H1 (cell line): ENCODE measurements around the gene HACD1. TPM values are rescaled to one million over a fixed set of nuclear protein-coding genes. Genes with fewer than 3 reads are reported as not detected.
"Not testable (repeated sequence)": the region's sequence is repeated elsewhere in the genome, so short reads cannot be mapped to it uniquely, and the experiment has no call there.

Experiments
- CTCF ChIA-PET: fragments of 300-600 bp; sonication (Branson Sonifier 250); formaldehyde crosslinking; loops from one replicate; lab custom pipeline; 2021; ENCODE audit not compliant: partially characterized antibody; lab: Charles Lee
- POLR2A ChIA-PET: fragments of 300-600 bp; sonication (Branson Sonifier 250); formaldehyde crosslinking; loops from one replicate; lab custom pipeline; 2021; ENCODE audit warnings: inconsistent platforms; ENCODE audit not compliant: partially characterized antibody; lab: Charles Lee
- DNase-seq, 2 experiments: peaks; one replicate each; pipeline versions ENCODE4 v3.0.0 to v3.0.0-alpha.2; 2010 to 2022; ENCODE audit warnings: low spot score in 2 of 2, low read depth in 1 of 2, mixed read lengths in 1 of 2
- FAIRE-seq: peaks from 2 replicates; lab custom pipeline; 2011; peaks lifted over from hg19 to GRCh38; lab: Jason Lieb, UNC
- H2AFZ ChIP-seq: 2 replicates; pipeline ENCODE4 v1.8.1; 2012; ENCODE audit warnings: low read length, inconsistent platforms
- H2AK5ac ChIP-seq: 2 replicates; pipeline ENCODE4 v1.6.1; 2013; ENCODE audit warnings: low read depth, low read length
- H2BK120ac ChIP-seq: replicated peaks from 2 replicates; pipeline ENCODE3; 2013; ENCODE audit warnings: low read depth, low read length, inconsistent platforms
- H2BK12ac ChIP-seq: 2 replicates; pipeline ENCODE4 v1.6.1; 2013; ENCODE audit warnings: low read depth, low read length
- H2BK15ac ChIP-seq: 2 replicates; pipeline ENCODE4 v1.6.1; 2013; ENCODE audit warnings: low read length
- H2BK20ac ChIP-seq: 2 replicates; pipeline ENCODE4 v1.6.1; 2013; ENCODE audit warnings: low read length
- H2BK5ac ChIP-seq: 2 replicates; pipeline ENCODE4 v1.6.1; 2013; ENCODE audit warnings: low read depth, low read length
- H3K14ac ChIP-seq: 2 replicates; pipeline ENCODE4 v1.6.1; 2013; ENCODE audit warnings: inconsistent platforms; ENCODE audit not compliant: insufficient read length
- H3K18ac ChIP-seq: 2 replicates; pipeline ENCODE4 v1.6.1; 2013; ENCODE audit warnings: low read length; ENCODE audit errors: extremely low read depth
- H3K23ac ChIP-seq: 2 replicates; pipeline ENCODE4 v1.6.1; 2013; ENCODE audit warnings: inconsistent platforms; ENCODE audit not compliant: insufficient read length
- H3K23me2 ChIP-seq: 2 replicates; pipeline ENCODE4 v1.6.1; 2013; ENCODE audit warnings: low read depth, low read length
- H3K27ac ChIP-seq: 2 replicates; pipeline ENCODE4 v1.6.1; 2011; ENCODE audit warnings: low read depth, low read length, inconsistent platforms
- H3K27me3 ChIP-seq, 4 experiments: replicated peaks in 1 of 4; 1 replicate in 1 of 4; 2 replicates in 3 of 4; pipeline versions ENCODE4 v1.6.1 to v1.8.1; 2011 to 2013; ENCODE audit warnings: low read length in 3 of 4, mild to moderate bottlenecking in 3 of 4, inconsistent platforms in 2 of 4, mixed read lengths in 2 of 4, moderate library complexity in 1 of 4; ENCODE audit not compliant: control insufficient read depth in 3 of 4, insufficient read depth in 3 of 4; ENCODE audit errors: extremely low read depth in 1 of 4
- H3K36me3 ChIP-seq, 4 experiments: 2 replicates each; pipeline versions ENCODE4 v1.6.1 to v1.8.1; 2011 to 2013; ENCODE audit warnings: mild to moderate bottlenecking in 4 of 4, low read length in 3 of 4, moderate library complexity in 2 of 4, control low read depth in 1 of 4, inconsistent platforms in 1 of 4; ENCODE audit not compliant: insufficient read depth in 4 of 4, control insufficient read depth in 2 of 4
- H3K4ac ChIP-seq: replicated peaks from 2 replicates; pipeline ENCODE3; 2013; ENCODE audit warnings: low read length, low read depth, mixed read lengths, inconsistent platforms; ENCODE audit not compliant: insufficient read length
- H3K4me1 ChIP-seq, 4 experiments: replicated peaks in 1 of 4; 1 replicate in 1 of 4; 2 replicates in 3 of 4; pipeline versions ENCODE4 v1.6.1 to v1.8.1; 2011 to 2013; ENCODE audit warnings: low read length in 3 of 4, inconsistent platforms in 2 of 4, mixed read lengths in 1 of 4; ENCODE audit not compliant: insufficient read depth in 4 of 4, control insufficient read depth in 3 of 4
- H3K4me2 ChIP-seq, 2 experiments: 2 replicates each; pipeline versions ENCODE4 v1.6.1 to v1.8.1; 2011 to 2013; ENCODE audit warnings: low read depth in 2 of 2, low read length in 2 of 2, control low read depth in 1 of 2, inconsistent platforms in 1 of 2, mild to moderate bottlenecking in 1 of 2; ENCODE audit not compliant: insufficient read depth in 1 of 2
- H3K4me3 ChIP-seq, 4 experiments: fragments of 200-600, 300-600 bp in 1 of 4; sonication (generic), shearing (Covaris generic), sonication (Bioruptor Twin) in 1 of 4; 2 replicates each; pipeline versions ENCODE4 v1.5.1 to v1.8.1; 2011 to 2016; ENCODE audit warnings: low read length in 4 of 4, low read depth in 3 of 4, control low read depth in 2 of 4, inconsistent platforms in 2 of 4, mild to moderate bottlenecking in 2 of 4, mixed read lengths in 1 of 4, moderate library complexity in 1 of 4; ENCODE audit not compliant: insufficient read depth in 2 of 4; ENCODE audit errors: extremely low read depth in 1 of 4
- H3K56ac ChIP-seq: replicated peaks from 2 replicates; pipeline ENCODE3; 2013; ENCODE audit warnings: low read depth, mild to moderate bottlenecking, mixed read lengths, low read length, inconsistent platforms; ENCODE audit not compliant: insufficient read length
- H3K79me1 ChIP-seq: 2 replicates; pipeline ENCODE4 v1.6.1; 2013; ENCODE audit warnings: low read depth, low read length, control low read depth
- H3K79me2 ChIP-seq, 2 experiments: 2 replicates each; pipeline versions ENCODE4 v1.6.1 to v1.8.1; 2012 to 2013; ENCODE audit warnings: low read length in 2 of 2, mild to moderate bottlenecking in 2 of 2, inconsistent platforms in 1 of 2; ENCODE audit not compliant: insufficient read depth in 2 of 2, control insufficient read depth in 1 of 2
- H3K9ac ChIP-seq, 4 experiments: replicated peaks in 1 of 4; 1 replicate in 1 of 4; 2 replicates in 3 of 4; pipeline versions ENCODE4 v1.6.1 to v1.8.1; 2011 to 2013; ENCODE audit warnings: low read depth in 3 of 4, low read length in 3 of 4, control low read depth in 2 of 4, mild to moderate bottlenecking in 2 of 4, moderate library complexity in 2 of 4, inconsistent platforms in 1 of 4; ENCODE audit errors: extremely low read depth in 1 of 4
- H3K9me3 ChIP-seq, 2 experiments: 2 replicates each; pipeline versions ENCODE4 v1.6.1 to v1.8.1; 2012 to 2013; ENCODE audit warnings: mild to moderate bottlenecking in 2 of 2, moderate library complexity in 2 of 2, control low read depth in 1 of 2, inconsistent platforms in 1 of 2, low read depth in 1 of 2, low read length in 1 of 2, mixed read lengths in 1 of 2; ENCODE audit not compliant: insufficient read depth in 2 of 2
- H4K20me1 ChIP-seq, 2 experiments: replicated peaks in 1 of 2; 2 replicates each; pipeline versions ENCODE3 to v1.8.1; 2011 to 2013; ENCODE audit warnings: inconsistent platforms in 2 of 2, low read length in 2 of 2, mild to moderate bottlenecking in 1 of 2; ENCODE audit not compliant: insufficient read depth in 2 of 2, control insufficient read depth in 1 of 2
- H4K5ac ChIP-seq: 2 replicates; pipeline ENCODE4 v1.6.1; 2013; ENCODE audit warnings: low read length, low read depth, mixed read lengths, inconsistent platforms; ENCODE audit not compliant: insufficient read length
- H4K8ac ChIP-seq: 2 replicates; pipeline ENCODE4 v1.8.0; 2013; ENCODE audit warnings: mild to moderate bottlenecking, moderate library complexity, low read length, inconsistent platforms; ENCODE audit not compliant: insufficient read depth; ENCODE audit errors: extremely low read depth
- H4K91ac ChIP-seq: replicated peaks from 2 replicates; pipeline ENCODE3; 2013; ENCODE audit warnings: low read length, mixed read lengths, inconsistent platforms; ENCODE audit not compliant: insufficient read length
- WGBS, 2 experiments: shearing (Covaris generic) in 1 of 2; methylation state at CpG; one replicate each; pipeline versions ENCODE4 v1.1.6 to v1.1.7; 2013 to 2015; ENCODE audit warnings: low lambda C conversion rate in 2 of 2, mixed read lengths in 2 of 2, inconsistent platforms in 1 of 2, low coverage in 1 of 2, missing lambda C conversion rate in 1 of 2; ENCODE audit not compliant: insufficient replicate concordance in 2 of 2, insufficient coverage in 1 of 2, insufficient read length in 1 of 2; ENCODE audit errors: extremely low coverage in 1 of 2, missing lambda C conversion rate in 1 of 2; 5-methylcytosine and 5-hydroxymethylcytosine counted together
- polyA plus RNA-seq, 7 experiments: library from polyadenylated mRNA; depleted of rRNA in 3 of 7; stranded (reverse) in 5 of 7; unstranded in 2 of 7; fragments of >200 nt in 5 of 7; fragments of 200-250 nt in 2 of 7; gene quantifications; 1 replicate in 5 of 7; 2 replicates in 1 of 7; 4 replicates in 1 of 7; pipeline versions ENCODE4 v1.2.1 to v1.2.3, GENCODE V29; 2011 to 2013; ENCODE audit warnings: missing spikeins in 2 of 7, mixed read lengths in 2 of 7
- total RNA-seq: library from RNA; stranded (reverse); fragmentation: NEBNext Ultra II Directional; extraction: Animal tissue kit (Norgen Biotek cat#: 25700); gene quantifications from 2 replicates; pipeline ENCODE4 v1.2.1, GENCODE V29; 2021

HACD1 gene
- total and polyA plus RNA-seq, 2 of the 8 experiments (the other 6 are each of a cell fraction or from before 2014, with no cell fraction given) = 18.7 to 30.8 TPM

GRCh38 chr10:17587321-17587720, 29.9 kb downstream of the HACD1 start:
- H3K4me3 ChIP-seq, H3K4me2 ChIP-seq, H3K36me3 ChIP-seq, H2BK5ac ChIP-seq, H3K9ac ChIP-seq, H2BK20ac ChIP-seq, H3K23me2 ChIP-seq, H4K20me1 ChIP-seq, H3K27me3 ChIP-seq, H2BK15ac ChIP-seq, H2BK120ac ChIP-seq, H3K79me1 ChIP-seq, H4K5ac ChIP-seq, H2AFZ ChIP-seq, H3K79me2 ChIP-seq, H2BK12ac ChIP-seq, H2AK5ac ChIP-seq, FAIRE-seq, DNase-seq, CTCF ChIA-PET, H3K18ac ChIP-seq, H3K14ac ChIP-seq, H3K56ac ChIP-seq, H4K8ac ChIP-seq, H3K23ac ChIP-seq, H3K4ac ChIP-seq, H4K91ac ChIP-seq, H3K9me3 ChIP-seq, H3K27ac ChIP-seq, H3K4me1 ChIP-seq: not testable (repeated sequence)
- 89% methylated on average over 6 of the region's 6 CpGs; no CpG with 5 or more reads in 1 of the 2 experiments for WGBS, 2 experiments
- POLR2A ChIA-PET = interaction anchor here (0.6 kb wide), 1 partner anchor 46 kb away, joined by 6 read pairs; no protein-coding TSS in a partner anchor
